A673 (cell line): ENCODE data around the gene CCDC196.

Experiments used
- EZH2 ChIP-seq: fragments of 200-600 bp; sonication (generic); IDR thresholded peaks from 2 replicates; pipeline ENCODE4 v1.6.1; 2017; ENCODE audit warnings: borderline replicate concordance, low read depth, mild to moderate bottlenecking, mixed read lengths, antibody characterized with exemption, low read length; ENCODE audit not compliant: poor library complexity, severe bottlenecking
- TF ChIP-seq, protein P1 (sequence below): fragments of 300-800, 200-600 bp; sonication (generic); conservative IDR thresholded peaks from 2 replicates; pipeline ENCODE4 v1.5.1; 2017; ENCODE audit warnings: low read depth, mild to moderate bottlenecking, antibody characterized with exemption, low read length, moderate library complexity, mixed read lengths

- TF ChIP-seq, protein P1, sequence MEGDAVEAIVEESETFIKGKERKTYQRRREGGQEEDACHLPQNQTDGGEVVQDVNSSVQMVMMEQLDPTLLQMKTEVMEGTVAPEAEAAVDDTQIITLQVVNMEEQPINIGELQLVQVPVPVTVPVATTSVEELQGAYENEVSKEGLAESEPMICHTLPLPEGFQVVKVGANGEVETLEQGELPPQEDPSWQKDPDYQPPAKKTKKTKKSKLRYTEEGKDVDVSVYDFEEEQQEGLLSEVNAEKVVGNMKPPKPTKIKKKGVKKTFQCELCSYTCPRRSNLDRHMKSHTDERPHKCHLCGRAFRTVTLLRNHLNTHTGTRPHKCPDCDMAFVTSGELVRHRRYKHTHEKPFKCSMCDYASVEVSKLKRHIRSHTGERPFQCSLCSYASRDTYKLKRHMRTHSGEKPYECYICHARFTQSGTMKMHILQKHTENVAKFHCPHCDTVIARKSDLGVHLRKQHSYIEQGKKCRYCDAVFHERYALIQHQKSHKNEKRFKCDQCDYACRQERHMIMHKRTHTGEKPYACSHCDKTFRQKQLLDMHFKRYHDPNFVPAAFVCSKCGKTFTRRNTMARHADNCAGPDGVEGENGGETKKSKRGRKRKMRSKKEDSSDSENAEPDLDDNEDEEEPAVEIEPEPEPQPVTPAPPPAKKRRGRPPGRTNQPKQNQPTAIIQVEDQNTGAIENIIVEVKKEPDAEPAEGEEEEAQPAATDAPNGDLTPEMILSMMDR = no peak
- TF ChIP-seq EZH2 = no peak
Observed at GRCh38 chr14:66498311-66498710, 12.1 kb downstream of the CCDC196 start.
